MCF 10A (cell line): ENCODE measurements around the gene FHL1. TPM values are rescaled to one million over a fixed set of nuclear protein-coding genes. Genes with fewer than 3 reads are reported as not detected.

ENCODE experiments used
- Bru-seq: library from RNA; stranded (reverse); fragments of 400-500 nt; gene quantifications from one replicate; lab custom pipeline; 2021; lab: Mats Ljungman, UMichigan
- BruChase-seq, 2 experiments: library from RNA; stranded (reverse); fragments of 400-500 nt; gene quantifications; one replicate each; lab custom pipeline; 2021; lab: Mats Ljungman, UMichigan
- BruUV-seq: library from RNA; stranded (reverse); fragments of 400-500 nt; replicated peaks from 2 replicates; lab custom pipeline; 2021; lab: Mats Ljungman, UMichigan
- CTCF ChIA-PET: fragments of 300-600 bp; sonication (Branson Sonifier 250); formaldehyde crosslinking; extraction: SDS; loops from one replicate; lab custom pipeline; 2021; ENCODE audit warnings: antibody characterized with exemption, inconsistent platforms; lab: Yijun Ruan, JAX
- POLR2A ChIA-PET: fragments of 300-600, 350-650 bp; sonication (Branson Sonifier 250); formaldehyde crosslinking; extraction: SDS; loops from one replicate; lab custom pipeline; 2020; ENCODE audit warnings: antibody characterized with exemption, inconsistent platforms; lab: Yijun Ruan, JAX
- DNase-seq: peaks from one replicate; pipeline ENCODE4 v3.0.0-alpha.2; 2018; ENCODE audit not compliant: unreplicated experiment
- H3K27ac Mint-ChIP-seq: one replicate; pipeline ENCODE4 v1.8.0; 2022; ENCODE audit warnings: mild to moderate bottlenecking, low read depth, mixed read lengths; ENCODE audit not compliant: unreplicated experiment
- H3K27me3 Mint-ChIP-seq: one replicate; pipeline ENCODE4 v1.8.0; 2022; ENCODE audit warnings: mixed read lengths; ENCODE audit not compliant: insufficient read depth, unreplicated experiment
- H3K36me3 Mint-ChIP-seq: one replicate; pipeline ENCODE4 v1.8.0; 2022; ENCODE audit warnings: mild to moderate bottlenecking, moderate library complexity, mixed read lengths; ENCODE audit not compliant: insufficient read depth, unreplicated experiment
- H3K4me1 Mint-ChIP-seq: one replicate; pipeline ENCODE4 v1.8.0; 2022; ENCODE audit warnings: mixed read lengths; ENCODE audit not compliant: insufficient read depth, unreplicated experiment
- H3K4me3 Mint-ChIP-seq: one replicate; pipeline ENCODE4 v1.8.0; 2022; ENCODE audit warnings: mild to moderate bottlenecking, moderate library complexity, mixed read lengths; ENCODE audit not compliant: unreplicated experiment
- H3K9me3 Mint-ChIP-seq: one replicate; pipeline ENCODE4 v1.8.0; 2022; ENCODE audit warnings: mixed read lengths; ENCODE audit not compliant: unreplicated experiment
- CTCF ChIP-seq: fragments of 200-600 bp; IDR thresholded peaks from one replicate; pipeline ENCODE4 v1.8.0; 2022; ENCODE audit warnings: antibody characterized with exemption, mild to moderate bottlenecking; ENCODE audit not compliant: unreplicated experiment
- intact Hi-C: fragments of 100-400 bp; cut with micrococcal nuclease; formaldehyde crosslinking; loops from 2 replicates; pipeline ENCODE4 v1.14.1; 2022
- long read RNA-seq: library from polyadenylated mRNA; stranded (forward); transcript quantifications from one replicate; pipeline ENCODE4 v2.0.0, GENCODE V29; 2022
- total RNA-seq: library from RNA; stranded (reverse); gene quantifications from 2 replicates; pipeline ENCODE4 v1.2.3, GENCODE V29; 2022

FHL1 gene
- total RNA-seq (16.6 and 19.4 TPM in 2 replicates), Bru-seq, nascent RNA (percentile 44 among the genes with signal in this experiment), BruChase-seq, experiment 1, labeled RNA remaining after a 6-hour chase (percentile 43 among the genes with signal in this experiment), BruChase-seq, experiment 2, labeled RNA remaining after a 2-hour chase (percentile 37 among the genes with signal in this experiment)
- long read RNA-seq, transcript FHL1-205 (7 exons, 2,441 nt) = major isoform, 26 of 31 reads
- long read RNA-seq, partial matches to known transcripts = 2 of 31 reads
- long read RNA-seq, other reads (novel, unspliced or antisense) = 1 of 31 reads

DNA sequence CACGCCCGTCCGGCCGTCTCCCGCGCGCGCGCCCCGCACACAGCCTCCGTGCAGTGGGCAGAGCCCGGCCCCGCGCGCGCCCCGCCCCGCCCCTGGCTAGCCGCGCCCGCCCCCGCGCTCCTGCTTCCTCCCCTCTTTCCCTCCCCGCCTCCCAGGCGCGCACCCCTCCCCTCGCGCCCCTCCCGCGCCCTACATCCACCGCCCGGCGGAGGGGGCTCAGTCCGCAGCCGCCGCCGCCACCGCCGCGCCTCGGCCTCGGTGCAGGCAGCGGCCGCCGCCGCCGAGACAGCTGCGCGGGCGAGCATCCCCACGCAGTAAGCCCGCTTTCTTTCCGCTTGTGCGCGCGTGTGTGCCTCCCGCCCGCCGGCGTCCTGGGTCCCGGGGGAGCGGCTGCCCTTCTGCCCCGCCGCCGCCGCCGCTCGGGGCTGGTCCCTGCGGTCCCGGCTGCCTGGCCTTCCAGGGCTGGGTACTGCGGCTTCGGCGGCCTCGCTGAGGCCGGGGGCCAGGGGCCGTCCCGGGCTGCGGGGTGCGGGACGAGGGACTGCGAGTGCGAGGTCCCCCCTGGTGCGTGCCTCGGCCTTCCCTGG, at the start of gene FHL1:
FHL1 (plus strand) TSS at position 219 of the 587 bp plus-strand sequence.
- TF ChIP-seq CTCF = no peak
- H3K9me3 Mint-ChIP-seq = no peaks in the 10 kb centered on the region
- peaks cover 7% of the 10 kb centered on the region for H3K4me1 Mint-ChIP-seq
- H3K36me3 Mint-ChIP-seq = no peaks in the 10 kb centered on the region
- ChIA-PET POLR2A (no interaction called here), CTCF (no interaction called here)
- intact Hi-C loops = no loop called here
- BruUV-seq = no TSS peak
- H3K27me3 Mint-ChIP-seq = peaks cover 46% of the 10 kb centered on the region
- H3K4me3 Mint-ChIP-seq = peak within 1 kb of the TSS; percentile 76
- peak within 1 kb of the TSS; percentile 81 for H3K27ac Mint-ChIP-seq
- peak; percentile 17 for DNase-seq

DNA sequence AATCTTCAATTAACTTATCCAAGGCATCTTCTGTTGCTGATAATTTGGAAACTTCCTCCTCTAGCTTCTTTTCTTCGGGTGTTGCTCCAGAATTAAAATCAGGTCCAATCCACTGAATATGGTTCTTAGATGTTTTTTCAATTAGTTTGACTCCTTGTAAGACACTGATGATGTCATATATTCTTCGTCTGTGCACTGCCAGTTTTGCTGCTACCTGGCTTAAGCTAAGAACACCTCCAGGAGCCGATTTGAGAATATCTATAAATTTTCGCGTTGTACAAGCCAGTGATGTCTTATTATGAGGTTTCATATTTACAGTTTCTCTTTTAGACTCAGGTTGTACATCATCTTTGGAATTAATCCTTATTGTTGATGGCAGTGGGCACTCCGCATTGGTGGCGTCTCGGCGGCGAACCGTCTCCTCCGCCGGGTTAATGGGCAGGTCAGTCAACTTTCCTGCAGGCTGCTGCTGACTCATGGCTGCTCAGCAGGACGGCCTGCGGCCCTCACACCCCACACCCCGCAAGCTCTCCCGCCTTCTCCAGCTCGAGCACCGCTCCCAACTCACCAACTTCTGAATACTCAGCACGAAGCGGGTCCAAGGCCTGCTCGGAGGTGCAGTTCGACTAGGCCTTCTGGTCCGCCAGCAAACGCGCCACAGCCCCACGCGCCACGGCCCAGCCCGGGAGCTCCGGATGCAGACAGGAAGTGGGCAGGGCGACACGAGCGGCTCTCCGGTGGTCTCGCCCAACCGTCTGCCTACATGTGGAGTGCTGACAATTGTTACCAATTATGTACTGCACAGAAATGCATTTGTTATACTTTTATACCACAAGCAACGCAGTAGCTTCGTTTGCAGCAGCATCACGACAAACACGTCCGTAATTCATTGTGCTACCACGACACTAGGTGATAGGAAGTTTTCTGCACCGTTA, 49.2 kb upstream of the FHL1 start:
- POLR2A ChIA-PET = interaction anchor here (0.7 kb wide), 1 partner anchor 363 kb away, joined by 4 read pairs; no protein-coding TSS in a partner anchor
- CTCF ChIA-PET = interaction anchor here (0.6 to 0.7 kb wide), 2 partner anchors 13 to 473 kb away, joined by 3 read pairs; no protein-coding TSS in a partner anchor
- intact Hi-C loops = no loop called here
- H3K27me3 Mint-ChIP-seq = peaks cover 11% of the 10 kb centered on the region
- peaks cover 8% of the 10 kb centered on the region for H3K9me3 Mint-ChIP-seq
- H3K27ac Mint-ChIP-seq = no peak overlapping the region
- no peak overlapping the region for H3K4me3 Mint-ChIP-seq
- no peaks in the 10 kb centered on the region for H3K4me1 Mint-ChIP-seq
- no peaks in the 10 kb centered on the region for H3K36me3 Mint-ChIP-seq
- no peak for TF ChIP-seq CTCF
- BruUV-seq = no TSS peak
- DNase-seq = no peak

DNA sequence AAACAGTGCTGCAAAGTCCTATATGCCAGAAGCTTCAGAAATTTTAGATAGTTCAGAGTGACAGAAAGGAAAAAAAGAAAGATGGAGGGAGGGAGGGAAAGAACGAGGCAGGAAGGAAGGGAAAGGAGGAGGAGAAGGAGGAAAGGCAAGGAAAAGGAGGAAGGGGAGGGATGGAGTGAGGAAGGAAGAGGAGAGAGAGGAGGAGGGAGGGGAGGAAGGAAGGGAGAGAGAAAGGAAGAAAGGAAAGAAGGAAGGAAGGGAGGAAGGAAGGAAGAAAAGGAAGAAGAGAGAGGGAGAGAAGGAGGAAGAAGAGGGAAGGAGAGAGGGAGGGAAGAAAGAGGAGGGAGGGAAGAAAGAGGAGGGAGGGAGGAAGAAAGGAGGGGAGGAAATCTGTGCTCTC, 42.4 kb upstream of the FHL1 start:
- Mint-ChIP-seq H3K4me3 (no peak overlapping the region), H3K27me3 (peaks cover 37% of the 10 kb centered on the region), H3K9me3 (no peaks in the 10 kb centered on the region), H3K4me1 (no peaks in the 10 kb centered on the region), H3K36me3 (no peaks in the 10 kb centered on the region), H3K27ac (no peak overlapping the region)
- CTCF ChIA-PET = interaction anchor here (0.5 to 1.5 kb wide), 2 partner anchors 10 to 173 kb away, joined by 3 read pairs; no protein-coding TSS in a partner anchor
- TF ChIP-seq CTCF = no peak
- POLR2A ChIA-PET = no interaction called here
- DNase-seq = no peak
- intact Hi-C loops = no loop called here
- BruUV-seq = no TSS peak
